Cerebellar nuclear complex (tissue), 1 donor: ENCODE results near the gene SMC3.

ENCODE experiments used
- DNase-seq, 2 experiments: peaks; one replicate each; lab custom pipeline; 2025; lab: John Stamatoyannopoulos, UW

Gene SMC3

GRCh38 chr10:110647136-110647430, 79.6 kb downstream of the SMC3 start:
- DNase-seq: no peak

- DNase-seq: no peak
These were observed 81.3 kb downstream of the SMC3 start for GRCh38 chr10:110648692-110649346.

GRCh38 chr10:110649347-110650264, 82.1 kb downstream of the SMC3 start:
- no peak for DNase-seq

- no peak for DNase-seq
These were observed 82.8 kb downstream of the SMC3 start for GRCh38 chr10:110650265-110650668.

- no peak for DNase-seq
These were observed 83.8 kb downstream of the SMC3 start for GRCh38 chr10:110651044-110651958.

- no peak for DNase-seq
These were observed 85.1 kb downstream of the SMC3 start for GRCh38 chr10:110652475-110653118.
